ENCODE data around the gene BBX.

DNA sequence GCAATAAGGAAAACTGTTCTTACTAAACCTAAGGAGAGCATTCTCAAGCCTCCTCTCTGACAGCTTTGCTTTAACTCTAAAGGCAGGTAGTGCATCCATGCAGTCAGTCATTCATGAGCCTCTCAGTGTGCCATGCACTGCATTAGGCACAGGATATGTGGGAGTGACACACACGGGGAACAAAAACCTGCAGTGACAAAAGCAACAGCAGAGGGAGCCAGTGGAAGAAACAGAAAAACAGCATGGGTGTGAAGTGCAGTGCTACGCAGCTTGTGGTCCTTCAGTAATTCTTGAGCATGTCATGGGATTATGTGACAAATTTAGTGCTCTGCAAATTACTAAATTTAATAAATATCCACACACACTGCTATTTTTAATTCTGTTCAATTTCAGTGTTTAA is 230.7 kb downstream of the BBX start:
- TF ChIP-seq, protein P1, sequence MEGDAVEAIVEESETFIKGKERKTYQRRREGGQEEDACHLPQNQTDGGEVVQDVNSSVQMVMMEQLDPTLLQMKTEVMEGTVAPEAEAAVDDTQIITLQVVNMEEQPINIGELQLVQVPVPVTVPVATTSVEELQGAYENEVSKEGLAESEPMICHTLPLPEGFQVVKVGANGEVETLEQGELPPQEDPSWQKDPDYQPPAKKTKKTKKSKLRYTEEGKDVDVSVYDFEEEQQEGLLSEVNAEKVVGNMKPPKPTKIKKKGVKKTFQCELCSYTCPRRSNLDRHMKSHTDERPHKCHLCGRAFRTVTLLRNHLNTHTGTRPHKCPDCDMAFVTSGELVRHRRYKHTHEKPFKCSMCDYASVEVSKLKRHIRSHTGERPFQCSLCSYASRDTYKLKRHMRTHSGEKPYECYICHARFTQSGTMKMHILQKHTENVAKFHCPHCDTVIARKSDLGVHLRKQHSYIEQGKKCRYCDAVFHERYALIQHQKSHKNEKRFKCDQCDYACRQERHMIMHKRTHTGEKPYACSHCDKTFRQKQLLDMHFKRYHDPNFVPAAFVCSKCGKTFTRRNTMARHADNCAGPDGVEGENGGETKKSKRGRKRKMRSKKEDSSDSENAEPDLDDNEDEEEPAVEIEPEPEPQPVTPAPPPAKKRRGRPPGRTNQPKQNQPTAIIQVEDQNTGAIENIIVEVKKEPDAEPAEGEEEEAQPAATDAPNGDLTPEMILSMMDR (IDR thresholded peaks at IDR 0.05; ENCODE audit: borderline replicate concordance, extremely low read depth, low read length, poor library complexity, severe bottlenecking), result peak; percentile 69
- no peak for TF ChIP-seq EZH2 (IDR thresholded peaks at IDR 0.05; ENCODE audit: borderline replicate concordance, low read depth, low read length, severe bottlenecking)

Measured in DND-41 (cell line).